ENCODE measurements around the gene OPN3.

The OPN3 gene

GRCh38 chr1:241654641-241655040, 14.5 kb upstream of the OPN3 start:
- no peak for TF ChIP-seq GATA2 (IDR thresholded peaks at IDR 0.05; ENCODE audit: low read depth, low read length)

GRCh38 chr1:241654019-241654418, 13.8 kb upstream of the OPN3 start:
- TF ChIP-seq GATA3 (IDR thresholded peaks at IDR 0.05; ENCODE audit: low read depth, low read length) (no peak), GATA2 (IDR thresholded peaks at IDR 0.05; ENCODE audit: low read depth, low read length) (no peak)

GRCh38 chr1:241652012-241652411, 11.8 kb upstream of the OPN3 start, which contains the start of gene WDR64:
TSS of gene WDR64 (plus strand) at chr1:241652281. CDS start at chr1:241652485, 204 bp downstream.
- no peak for TF ChIP-seq GATA2 (IDR thresholded peaks at IDR 0.05; ENCODE audit: low read depth, low read length)
- TF ChIP-seq GATA3 (IDR thresholded peaks at IDR 0.05; ENCODE audit: low read depth, low read length) = no peak

- no peak for TF ChIP-seq GATA3 (IDR thresholded peaks at IDR 0.05; ENCODE audit: low read depth, low read length)
- TF ChIP-seq GATA2 (IDR thresholded peaks at IDR 0.05; ENCODE audit: low read depth, low read length) = no peak
Measured at GRCh38 chr1:241648159-241648558, 8.0 kb upstream of the OPN3 start.

GRCh38 chr1:241647658-241648057, 7.5 kb upstream of the OPN3 start:
- TF ChIP-seq GATA2 (IDR thresholded peaks at IDR 0.05; ENCODE audit: low read depth, low read length) (no peak), GATA3 (IDR thresholded peaks at IDR 0.05; ENCODE audit: low read depth, low read length) (no peak)

GRCh38 chr1:241646201-241646600, 6.0 kb upstream of the OPN3 start:
- no peak for TF ChIP-seq GATA2 (IDR thresholded peaks at IDR 0.05; ENCODE audit: low read depth, low read length)
- TF ChIP-seq GATA3 (IDR thresholded peaks at IDR 0.05; ENCODE audit: low read depth, low read length) = no peak

GRCh38 chr1:241645199-241645598, 5.0 kb upstream of the OPN3 start:
- no peak for TF ChIP-seq GATA3 (IDR thresholded peaks at IDR 0.05; ENCODE audit: low read depth, low read length)
- no peak for TF ChIP-seq GATA2 (IDR thresholded peaks at IDR 0.05; ENCODE audit: low read depth, low read length)

- no peak for TF ChIP-seq GATA2 (IDR thresholded peaks at IDR 0.05; ENCODE audit: low read depth, low read length)
- TF ChIP-seq GATA3 (IDR thresholded peaks at IDR 0.05; ENCODE audit: low read depth, low read length) = no peak
Measured at GRCh38 chr1:241644259-241644658, 4.1 kb upstream of the OPN3 start.

- no peak for TF ChIP-seq GATA3 (IDR thresholded peaks at IDR 0.05; ENCODE audit: low read depth, low read length)
- no peak for TF ChIP-seq GATA2 (IDR thresholded peaks at IDR 0.05; ENCODE audit: low read depth, low read length)
Measured at GRCh38 chr1:241642593-241642944, 2.4 kb upstream of the OPN3 start.

- TF ChIP-seq GATA3 (IDR thresholded peaks at IDR 0.05; ENCODE audit: low read depth, low read length) (no peak), GATA2 (IDR thresholded peaks at IDR 0.05; ENCODE audit: low read depth, low read length) (no peak)
Measured at GRCh38 chr1:241641773-241642592, 1.8 kb upstream of the OPN3 start.

- TF ChIP-seq GATA3 (IDR thresholded peaks at IDR 0.05; ENCODE audit: low read depth, low read length) (no peak), GATA2 (IDR thresholded peaks at IDR 0.05; ENCODE audit: low read depth, low read length) (no peak)
Measured at GRCh38 chr1:241640867-241641622, 876 bp upstream of the OPN3 start.

- TF ChIP-seq GATA2 (IDR thresholded peaks at IDR 0.05; ENCODE audit: low read depth, low read length) (no peak), GATA3 (IDR thresholded peaks at IDR 0.05; ENCODE audit: low read depth, low read length) (no peak)
Measured at GRCh38 chr1:241639623-241640148, 483 bp downstream of the OPN3 start.

GRCh38 chr1:241638909-241639622, 1.1 kb downstream of the OPN3 start:
- TF ChIP-seq GATA3 (IDR thresholded peaks at IDR 0.05; ENCODE audit: low read depth, low read length) = no peak
- TF ChIP-seq GATA2 (IDR thresholded peaks at IDR 0.05; ENCODE audit: low read depth, low read length) = no peak

- TF ChIP-seq GATA3 (IDR thresholded peaks at IDR 0.05; ENCODE audit: low read depth, low read length) = no peak
- no peak for TF ChIP-seq GATA2 (IDR thresholded peaks at IDR 0.05; ENCODE audit: low read depth, low read length)
Measured at GRCh38 chr1:241638099-241638682, 2.0 kb downstream of the OPN3 start.

Measured in SH-SY5Y (cell line).